Thyroid gland (tissue), 4 donors: ENCODE data around the gene KIF3B.

Experiments used
- POLR2A ChIP-seq, 2 donors: fragments of 450-650 bp; IDR thresholded peaks; one replicate each; pipeline ENCODE4 v1.6.1; 2017; ENCODE audit warnings: antibody characterized with exemption in 2 of 2, mild to moderate bottlenecking in 2 of 2, moderate library complexity in 1 of 2
- TF ChIP-seq, protein P1 (sequence below), 6 experiments: fragments of 200-600 bp in 3 of 6; fragments of 450-650 bp in 3 of 6; sonication (generic) in 3 of 6; IDR thresholded peaks; one replicate each; pipeline ENCODE4 v1.5.1; 2016 to 2019; ENCODE audit warnings: antibody characterized with exemption in 6 of 6, mild to moderate bottlenecking in 2 of 6, inconsistent platforms in 1 of 6, moderate library complexity in 1 of 6

DNA sequence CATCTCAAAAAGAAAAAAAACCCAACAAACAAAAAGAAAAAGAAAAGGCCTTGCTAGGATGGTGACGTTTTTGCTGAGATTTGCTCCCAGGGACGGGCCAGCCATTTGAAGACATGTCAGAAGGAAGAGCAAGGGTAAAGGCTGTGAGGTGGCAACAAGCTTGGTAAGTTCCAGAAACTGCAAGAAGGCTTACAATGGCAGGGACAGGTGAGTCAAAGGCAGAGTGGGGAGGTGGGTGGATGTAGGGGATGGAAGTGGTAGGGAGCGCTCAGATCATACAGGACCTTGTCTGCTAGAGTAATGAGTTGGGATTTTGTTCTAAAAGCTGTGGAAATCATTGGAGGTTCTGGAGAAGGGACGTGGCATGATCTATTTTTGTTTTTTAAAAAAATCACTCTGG is 4.3 kb downstream of the KIF3B start:
- TF ChIP-seq, protein P1, sequence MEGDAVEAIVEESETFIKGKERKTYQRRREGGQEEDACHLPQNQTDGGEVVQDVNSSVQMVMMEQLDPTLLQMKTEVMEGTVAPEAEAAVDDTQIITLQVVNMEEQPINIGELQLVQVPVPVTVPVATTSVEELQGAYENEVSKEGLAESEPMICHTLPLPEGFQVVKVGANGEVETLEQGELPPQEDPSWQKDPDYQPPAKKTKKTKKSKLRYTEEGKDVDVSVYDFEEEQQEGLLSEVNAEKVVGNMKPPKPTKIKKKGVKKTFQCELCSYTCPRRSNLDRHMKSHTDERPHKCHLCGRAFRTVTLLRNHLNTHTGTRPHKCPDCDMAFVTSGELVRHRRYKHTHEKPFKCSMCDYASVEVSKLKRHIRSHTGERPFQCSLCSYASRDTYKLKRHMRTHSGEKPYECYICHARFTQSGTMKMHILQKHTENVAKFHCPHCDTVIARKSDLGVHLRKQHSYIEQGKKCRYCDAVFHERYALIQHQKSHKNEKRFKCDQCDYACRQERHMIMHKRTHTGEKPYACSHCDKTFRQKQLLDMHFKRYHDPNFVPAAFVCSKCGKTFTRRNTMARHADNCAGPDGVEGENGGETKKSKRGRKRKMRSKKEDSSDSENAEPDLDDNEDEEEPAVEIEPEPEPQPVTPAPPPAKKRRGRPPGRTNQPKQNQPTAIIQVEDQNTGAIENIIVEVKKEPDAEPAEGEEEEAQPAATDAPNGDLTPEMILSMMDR (IDR thresholded peaks at IDR 0.05) = no peak
- TF ChIP-seq POLR2A (IDR thresholded peaks at IDR 0.05) = no peak
